Common myeloid progenitor, CD34-positive (primary cell): Measurements from ENCODE around the gene APOL1.
"Not testable (repeated sequence)": the region's sequence is repeated elsewhere in the genome, so short reads cannot be mapped to it uniquely, and the experiment has no call there.

Experiments
- CTCF ChIA-PET: fragments of 350-600 bp; sonication (Branson Sonifier 250); formaldehyde crosslinking; loops from one replicate; lab custom pipeline; 2021; ENCODE audit warnings: antibody characterized with exemption; lab: Charles Lee
- POLR2A ChIA-PET: fragments of 350-600 bp; sonication (Branson Sonifier 250); formaldehyde crosslinking; loops from one replicate; lab custom pipeline; 2021; ENCODE audit warnings: antibody characterized with exemption; lab: Charles Lee
- DNase-seq, 3 donors: peaks; one replicate each; pipeline versions ENCODE4 v3.0.0 to v3.0.0-alpha.2; 2013
- H3K27ac ChIP-seq, 2 experiments: 1 replicate in 1 of 2; 2 replicates in 1 of 2; pipeline ENCODE4 v1.7.0; 2013; ENCODE audit warnings: inconsistent platforms in 2 of 2, low read length in 2 of 2, mild to moderate bottlenecking in 2 of 2, low read depth in 1 of 2, moderate library complexity in 1 of 2; ENCODE audit not compliant: severe bottlenecking in 2 of 2, insufficient read depth in 1 of 2, poor library complexity in 1 of 2
- H3K27me3 ChIP-seq, 5 experiments: replicated peaks in 2 of 5; 1 replicate in 3 of 5; 2 replicates in 2 of 5; pipeline versions ENCODE4 v1.6.1 to v1.7.0; 2013; ENCODE audit warnings: low read length in 4 of 5, mild to moderate bottlenecking in 2 of 5, moderate library complexity in 2 of 5, inconsistent platforms in 1 of 5; ENCODE audit not compliant: insufficient read depth in 5 of 5, control insufficient read depth in 4 of 5
- H3K36me3 ChIP-seq, 4 experiments: 1 replicate in 2 of 4; 2 replicates in 2 of 4; pipeline versions ENCODE4 v1.6.1 to v1.7.0; 2013; ENCODE audit warnings: low read length in 3 of 4, control low read depth in 1 of 4, mild to moderate bottlenecking in 1 of 4; ENCODE audit not compliant: control insufficient read depth in 4 of 4, insufficient read depth in 4 of 4
- H3K4me1 ChIP-seq, 4 experiments: 1 replicate in 3 of 4; 2 replicates in 1 of 4; pipeline versions ENCODE4 v1.6.1 to v1.7.1; 2013; ENCODE audit warnings: low read length in 3 of 4, mild to moderate bottlenecking in 3 of 4, control low read depth in 1 of 4, inconsistent platforms in 1 of 4, moderate library complexity in 1 of 4; ENCODE audit not compliant: control insufficient read depth in 4 of 4, insufficient read depth in 4 of 4; ENCODE audit errors: control extremely low read depth in 1 of 4
- H3K4me3 ChIP-seq, 7 experiments: 1 replicate in 4 of 7; 2 replicates in 3 of 7; pipeline versions ENCODE4 v1.5.1 to v1.7.0; 2013; ENCODE audit warnings: mild to moderate bottlenecking in 7 of 7, low read length in 6 of 7, moderate library complexity in 6 of 7, inconsistent platforms in 2 of 7, low read depth in 2 of 7, control low read depth in 1 of 7; ENCODE audit not compliant: insufficient read depth in 4 of 7, control insufficient read depth in 1 of 7; ENCODE audit errors: extremely low read depth in 1 of 7
- H3K9me3 ChIP-seq, 5 experiments: 1 replicate in 4 of 5; 2 replicates in 1 of 5; pipeline versions ENCODE4 v1.6.1 to v1.7.1; 2013; ENCODE audit warnings: low read length in 4 of 5, mild to moderate bottlenecking in 2 of 5, inconsistent platforms in 1 of 5, low read depth in 1 of 5, moderate library complexity in 1 of 5; ENCODE audit not compliant: control insufficient read depth in 4 of 5, insufficient read depth in 2 of 5; ENCODE audit errors: control extremely low read depth in 1 of 5
- WGBS: methylation state at CpG from one replicate; pipeline ENCODE4 v1.1.5; 2013; ENCODE audit not compliant: insufficient coverage; 5-methylcytosine and 5-hydroxymethylcytosine counted together

The APOL1 gene

DNA sequence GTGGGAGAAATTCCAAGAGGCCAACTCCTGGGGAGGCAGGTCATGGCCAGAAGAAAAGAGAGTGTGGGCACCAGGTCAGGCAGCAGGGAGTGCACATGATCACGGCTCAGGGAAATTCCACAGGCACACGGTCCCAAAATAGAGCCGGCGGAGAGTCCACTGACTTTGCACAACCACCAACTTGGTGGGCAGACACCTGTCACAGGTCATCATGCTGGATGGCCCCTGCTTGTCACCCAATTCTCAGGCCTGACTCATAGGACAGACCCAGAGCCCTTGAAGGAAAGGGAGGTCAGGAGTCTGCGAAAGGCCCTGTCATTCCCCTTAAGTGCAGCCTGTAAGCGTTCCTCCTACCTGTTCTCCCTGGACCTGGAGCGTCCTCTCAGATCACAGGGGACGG lies 29.4 kb upstream of the APOL1 start:
- ChIA-PET CTCF (interaction anchor here (0.9 to 2.8 kb wide), 7 partner anchors 9 to 51 kb away, joined by 3 to 12 read pairs (median 3); partner anchors contain the start of gene APOL2), POLR2A (no interaction called here)
- peaks cover 2 to 13% (median 9%) of the 10 kb centered on the region in 4 experiments for H3K36me3 ChIP-seq
- DNase-seq, result no peak
- no peak overlapping the region for H3K4me3 ChIP-seq
- no peak overlapping the region for H3K27ac ChIP-seq
- WGBS, result 97% methylated on average over 8 of the region's 8 CpGs
- H3K4me1 ChIP-seq, result no peaks in the 10 kb centered on the region
- H3K9me3 ChIP-seq, result no peaks in the 10 kb centered on the region
- H3K27me3 ChIP-seq, result no peaks in the 10 kb centered on the region

DNA sequence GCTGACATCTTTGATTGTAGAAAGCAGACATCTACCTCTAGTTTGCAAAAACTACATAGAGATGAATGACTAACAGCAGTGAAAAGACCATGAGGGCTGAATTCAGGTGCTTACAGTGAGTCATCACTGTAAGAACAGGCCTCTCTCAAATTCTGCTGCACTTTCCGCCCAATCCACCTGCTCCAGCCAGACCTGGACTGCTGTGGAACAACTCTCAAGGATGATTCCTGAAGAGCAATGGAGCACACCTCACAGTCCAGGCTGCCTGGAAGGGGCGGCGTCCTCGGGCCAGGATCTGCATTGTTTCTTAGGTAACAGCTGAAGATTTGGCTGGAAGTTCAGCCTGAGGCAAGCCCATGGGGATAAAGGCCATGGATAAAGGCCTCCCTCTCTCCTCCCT lies 28.7 kb upstream of the APOL1 start:
- WGBS, result 87% methylated on average over 1 of the region's 4 CpGs
- Histone ChIP-seq H3K36me3 (peaks cover 2 to 19% (median 12%) of the 10 kb centered on the region in 4 experiments), H3K4me3 (no peak overlapping the region), H3K4me1 (no peaks in the 10 kb centered on the region), H3K27me3 (no peaks in the 10 kb centered on the region), H3K9me3 (no peaks in the 10 kb centered on the region), H3K27ac (no peak overlapping the region)
- CTCF ChIA-PET, result interaction anchor here (1.0 kb wide), 1 partner anchor 44 kb away, joined by 5 read pairs; no protein-coding TSS in a partner anchor
- no peak for DNase-seq
- POLR2A ChIA-PET, result no interaction called here

DNA sequence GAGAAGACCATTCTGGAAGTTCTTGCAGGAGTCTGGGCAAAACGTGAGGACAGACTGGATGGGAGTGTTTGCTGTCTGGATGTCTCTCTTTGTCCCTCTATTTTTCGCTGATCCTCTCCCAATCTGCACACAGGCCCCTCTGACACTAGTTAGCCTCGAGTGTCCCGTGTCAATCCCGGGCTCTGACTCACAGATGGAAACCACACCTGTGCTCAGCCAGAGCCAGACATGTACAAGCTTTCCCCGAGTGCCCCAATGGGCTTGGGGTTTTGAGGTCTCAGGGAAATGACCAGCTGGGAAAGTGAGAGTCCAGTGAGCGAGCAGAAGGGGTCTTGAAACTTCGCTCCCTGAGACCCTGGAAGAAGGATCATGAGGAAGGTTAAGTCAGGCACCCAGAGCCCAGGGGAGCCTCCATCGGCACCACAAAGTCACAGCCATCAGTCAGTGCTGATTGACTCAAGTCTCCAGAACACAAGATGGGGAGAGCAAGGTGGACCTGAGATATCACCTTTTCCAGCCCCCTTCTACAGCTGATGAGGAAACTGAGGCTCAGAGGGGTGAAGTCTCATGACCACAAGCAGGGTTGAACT lies 27.5 kb upstream of the APOL1 start:
- Histone ChIP-seq H3K36me3 (peaks cover 5 to 29% (median 16%) of the 10 kb centered on the region in 4 experiments), H3K9me3 (no peaks in the 10 kb centered on the region), H3K4me1 (no peaks in the 10 kb centered on the region), H3K27ac (no peak overlapping the region), H3K4me3 (no peak overlapping the region), H3K27me3 (no peaks in the 10 kb centered on the region)
- ChIA-PET CTCF (interaction anchor here (1.0 to 3.9 kb wide), 6 partner anchors 11 to 52 kb away, joined by 3 to 29 read pairs (median 5); partner anchors contain the start of gene APOL2), POLR2A (no interaction called here)
- DNase-seq, result no peak
- 92% methylated on average over 8 of the region's 9 CpGs for WGBS

DNA sequence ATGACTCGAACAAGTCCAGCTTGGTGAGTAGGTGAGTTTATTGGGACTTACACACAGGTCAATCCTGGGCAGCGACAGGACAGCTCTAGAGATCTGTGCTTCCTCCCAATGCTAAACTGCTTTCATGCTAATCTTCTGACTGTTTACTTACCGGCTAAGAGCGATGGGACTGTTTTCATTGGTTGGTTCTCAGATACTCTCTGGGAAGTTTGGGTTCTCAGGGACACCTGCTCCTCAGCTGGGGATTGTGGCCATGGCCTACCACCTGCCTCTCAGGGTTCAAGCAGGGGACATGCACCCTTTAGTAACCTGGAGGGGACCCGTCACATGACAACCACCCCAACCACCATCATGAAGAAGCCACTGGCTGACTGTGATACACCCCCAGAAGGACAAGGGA lies 26.7 kb upstream of the APOL1 start:
- H3K9me3 ChIP-seq, result no peaks in the 10 kb centered on the region
- WGBS, result 98% methylated on average over 5 of the region's 5 CpGs
- POLR2A ChIA-PET, result no interaction called here

DNA sequence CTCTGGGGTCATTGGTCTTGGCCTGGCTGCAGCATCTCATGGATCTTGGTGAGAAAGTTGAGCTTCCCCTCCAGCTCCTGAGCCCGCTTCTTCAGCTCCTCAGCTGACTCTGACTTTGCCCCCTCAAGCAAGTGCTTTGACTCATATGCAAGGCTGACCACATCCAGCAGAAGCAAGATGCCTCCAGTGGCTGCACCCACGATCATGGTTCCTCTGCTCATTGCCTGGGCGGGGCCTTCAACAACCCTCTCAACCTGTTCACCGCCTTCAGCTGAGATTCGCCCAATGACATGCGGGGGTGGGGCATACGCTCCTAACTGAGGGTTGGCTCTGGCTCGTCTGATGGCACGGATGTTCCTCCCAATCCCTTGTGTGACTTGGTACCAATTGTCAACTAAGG lies 25.5 kb upstream of the APOL1 start:
- H3K4me3 ChIP-seq, result no peak overlapping the region
- CTCF ChIA-PET, result interaction anchor here (0.5 to 3.9 kb wide), 5 partner anchors 10 to 58 kb away, joined by 3 to 29 read pairs (median 3); partner anchors contain the start of genes APOL1 and APOL2
- POLR2A ChIA-PET, result no interaction called here
- no peak overlapping the region for H3K27ac ChIP-seq
- no peak for DNase-seq
- no peaks in the 10 kb centered on the region for H3K27me3 ChIP-seq
- H3K4me1 ChIP-seq, result no peaks in the 10 kb centered on the region
- over 99% methylated on average over 8 of the region's 9 CpGs for WGBS
- H3K36me3 ChIP-seq, result peaks cover 5 to 43% (median 28%) of the 10 kb centered on the region in 4 experiments
- no peaks in the 10 kb centered on the region for H3K9me3 ChIP-seq

More for the DNA sequence above, 26.7 kb upstream of the APOL1 start:
- Histone ChIP-seq H3K4me1 (no peaks in the 10 kb centered on the region), H3K4me3 (no peak overlapping the region), H3K27ac (no peak overlapping the region), H3K27me3 (no peaks in the 10 kb centered on the region), H3K36me3 (peaks cover 5 to 36% (median 19%) of the 10 kb centered on the region in 4 experiments)
- CTCF ChIA-PET, result interaction anchor here (1.3 to 3.9 kb wide), 7 partner anchors 9 to 31 kb away, joined by 3 to 29 read pairs (median 5); partner anchors contain the start of genes APOL1 and APOL2
- DNase-seq, result no peak

DNA sequence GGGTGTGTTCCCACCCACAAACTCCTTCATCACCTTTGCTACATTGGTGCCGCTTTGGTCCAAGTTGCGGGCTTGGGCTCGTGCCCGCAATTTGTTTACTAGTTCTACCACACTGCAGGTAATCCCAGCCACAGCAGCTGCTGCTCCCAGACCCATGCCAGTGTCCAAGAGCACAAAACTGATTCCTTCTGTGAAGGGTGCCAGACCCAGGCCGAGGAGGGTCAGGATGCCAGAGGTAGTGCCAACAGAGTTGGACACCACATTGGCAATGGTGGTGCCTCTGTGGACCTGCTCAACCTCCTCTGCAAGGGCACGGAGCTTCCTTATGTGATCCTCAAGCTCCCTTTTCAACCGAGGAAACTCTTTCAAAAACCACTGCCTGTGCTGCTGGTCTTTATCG lies 25.1 kb upstream of the APOL1 start:
- Histone ChIP-seq H3K9me3 (no peaks in the 10 kb centered on the region), H3K4me1 (peaks cover 0 to 2% (median 0%) of the 10 kb centered on the region in 4 experiments), H3K27me3 (no peaks in the 10 kb centered on the region), H3K4me3 (no peak overlapping the region), H3K36me3 (peaks cover 5 to 47% (median 31%) of the 10 kb centered on the region in 4 experiments), H3K27ac (no peak overlapping the region)
- no peak for DNase-seq
- POLR2A ChIA-PET, result no interaction called here
- CTCF ChIA-PET, result interaction anchor here (1.4 to 3.9 kb wide), 2 partner anchors 11 to 62 kb away, joined by 3 to 29 read pairs; partner anchors contain the start of gene APOL2
- 98% methylated on average over 7 of the region's 8 CpGs for WGBS

DNA sequence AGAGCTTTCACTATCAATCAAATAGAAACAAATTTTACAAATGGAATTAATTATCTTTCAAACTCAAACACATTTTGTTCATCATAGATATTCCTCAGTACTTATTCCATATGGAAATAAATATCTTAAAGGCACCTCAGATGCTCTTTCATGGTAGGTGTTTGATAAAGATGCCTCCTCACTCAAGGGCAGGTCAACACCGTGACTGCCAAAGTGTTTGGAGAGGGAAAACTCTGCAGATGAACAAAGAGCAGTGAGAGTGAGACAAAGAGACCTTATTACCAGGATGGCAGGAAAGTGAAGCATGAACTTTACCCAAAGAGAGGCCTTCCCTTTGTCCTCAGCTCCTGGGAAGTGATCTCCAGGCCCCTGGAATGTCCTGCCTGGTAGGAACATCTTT lies 24.6 kb upstream of the APOL1 start:
- no CpG with 5 or more reads among the region's 1 CpG for WGBS
- DNase-seq, result not testable (repeated sequence)

More for the DNA sequence above, 24.6 kb upstream of the APOL1 start:
- CTCF ChIA-PET, result interaction anchor here (1.4 to 3.9 kb wide), 2 partner anchors 10 to 61 kb away, joined by 3 to 29 read pairs; partner anchors contain the start of gene APOL2
- H3K27me3 ChIP-seq, H3K4me1 ChIP-seq, H3K4me3 ChIP-seq, POLR2A ChIA-PET, H3K9me3 ChIP-seq, H3K27ac ChIP-seq: not testable (repeated sequence)
- H3K36me3 ChIP-seq, result peaks cover 5 to 53% (median 36%) of the 10 kb centered on the region in 4 experiments
